Muscle of arm (tissue), 14 donors: Measurements from ENCODE around the gene UNC5A. TPM values are rescaled to one million over a fixed set of nuclear protein-coding genes. Genes with fewer than 3 reads are reported as not detected.

Experiments used
- DNase-seq: peaks from one replicate; pipeline ENCODE4 v3.0.0-alpha.2; 2013
- long read RNA-seq, 11 donors: transcript quantifications; one replicate each; lab custom pipeline, GENCODE V29; 2026
- polyA plus RNA-seq, 12 donors: library from polyadenylated mRNA; unstranded; fragments of 120-200 nt; gene quantifications; one replicate each; pipeline ENCODE4 v1.2.1, GENCODE V29; 2013; ENCODE audit not compliant: insufficient read length in 12 of 12

The UNC5A gene
- 1 to 10 TPM in 8 of 12 donors, under 1 TPM in 2, not detected in 2; 0.67 to 1.8 (median 1.3) TPM for polyA plus RNA-seq
- long read RNA-seq, donor 1 = 0 reads
- long read RNA-seq, donor 2 = 0 reads
- long read RNA-seq, donor 3 = 0 reads
- long read RNA-seq, donor 4 = 0 reads
- long read RNA-seq, donor 5 = 0 reads
- long read RNA-seq, donor 6 = 0 reads
- long read RNA-seq, donor 7 = 0 reads
- long read RNA-seq, donor 8, partial matches to known transcripts = 0 of 1 reads
- long read RNA-seq, donor 8, other reads (novel, unspliced or antisense) = 0 of 1 reads
- long read RNA-seq, donor 9 = 0 reads
- long read RNA-seq, donor 10 = 0 reads
- long read RNA-seq, donor 11 = 0 reads

GRCh38 chr5:176810081-176810597 lies at the start of gene UNC5A:
TSS of gene UNC5A (plus strand) at chr5:176810559. CDS start at chr5:176810751, 192 bp downstream.
- peak; percentile 30 for DNase-seq

GRCh38 chr5:176761755-176762154 lies 48.6 kb upstream of the UNC5A start:
- no peak for DNase-seq

DNA sequence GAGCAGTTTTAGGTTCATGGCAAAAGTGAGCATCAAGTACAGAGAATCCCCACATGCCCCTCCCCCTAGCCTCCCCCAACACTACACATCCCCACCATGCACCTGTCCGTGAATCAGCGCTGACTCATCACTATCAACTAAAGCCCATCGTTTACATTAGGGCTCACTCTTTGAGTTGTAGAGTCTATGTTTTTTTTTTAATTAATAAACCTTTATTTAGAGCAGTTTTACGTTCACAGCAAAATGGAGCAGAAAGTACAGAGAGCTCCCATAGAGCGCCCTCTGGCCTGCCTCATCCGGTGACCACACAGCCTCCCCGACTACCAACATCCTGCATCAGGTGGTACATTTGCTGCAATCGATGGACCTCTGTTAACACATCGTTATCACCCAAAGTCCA lies 47.9 kb upstream of the UNC5A start:
- DNase-seq = no peak

DNA sequence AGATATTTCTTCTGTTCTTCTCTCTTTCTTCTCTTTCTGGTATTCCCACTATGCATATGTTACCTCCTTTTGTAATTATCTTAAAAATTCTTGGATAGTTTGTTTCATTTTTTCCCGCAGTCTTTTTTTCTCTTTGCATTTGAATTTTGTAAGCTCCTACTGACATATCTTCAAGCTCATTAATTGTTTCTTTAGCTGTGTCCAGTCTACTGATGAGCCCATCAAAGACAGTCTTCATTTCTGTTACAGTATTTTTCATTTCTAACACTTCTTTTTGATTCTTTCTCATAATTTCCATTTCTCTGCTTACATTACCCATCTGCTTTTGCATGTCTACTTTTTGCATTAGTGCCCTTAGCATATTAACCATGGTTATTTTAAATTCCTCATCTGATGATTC lies 44.7 kb upstream of the UNC5A start:
- no peak for DNase-seq

DNA sequence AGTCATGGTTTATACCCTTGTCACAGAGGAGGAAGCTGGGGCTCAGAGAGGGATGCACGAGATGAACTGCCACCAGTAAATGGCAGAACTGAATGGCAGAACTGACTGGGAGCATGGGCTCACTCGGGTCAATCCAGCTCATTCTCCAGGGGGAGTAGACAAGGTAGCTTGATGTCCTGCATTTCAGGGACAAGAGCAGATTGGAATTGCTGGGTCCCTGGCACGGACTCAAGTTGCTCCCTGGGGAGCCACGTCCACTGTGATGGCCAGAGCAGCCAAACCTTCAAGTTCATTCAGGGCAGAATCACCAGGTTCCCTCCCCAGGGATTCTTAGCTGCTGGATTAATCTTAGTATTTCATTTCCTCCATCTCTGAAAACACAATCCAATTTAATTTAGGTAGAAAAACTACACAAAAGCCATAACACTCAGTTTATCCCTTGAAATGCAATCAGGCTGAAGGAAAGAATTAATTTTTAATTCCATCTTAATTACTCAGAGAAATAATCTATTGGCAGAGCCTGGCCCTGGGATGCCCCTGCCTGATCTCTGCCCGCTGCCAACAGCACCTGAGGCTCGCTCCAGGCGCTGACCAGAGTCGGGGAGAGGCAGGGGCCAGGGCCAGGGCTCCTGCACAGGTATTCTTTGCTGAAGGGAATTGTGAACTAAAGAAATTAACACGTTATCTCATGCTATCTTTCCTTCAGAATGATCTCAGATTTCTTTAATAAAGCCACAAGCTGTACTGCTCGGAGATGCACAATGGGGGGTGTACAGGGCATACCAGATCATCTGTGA lies 42.0 kb upstream of the UNC5A start:
- no peak for DNase-seq

- no peak for DNase-seq
Observed at GRCh38 chr5:176769911-176770310, 40.4 kb upstream of the UNC5A start.

- no peak for DNase-seq
Observed at GRCh38 chr5:176770431-176770830, 39.9 kb upstream of the UNC5A start.

DNA sequence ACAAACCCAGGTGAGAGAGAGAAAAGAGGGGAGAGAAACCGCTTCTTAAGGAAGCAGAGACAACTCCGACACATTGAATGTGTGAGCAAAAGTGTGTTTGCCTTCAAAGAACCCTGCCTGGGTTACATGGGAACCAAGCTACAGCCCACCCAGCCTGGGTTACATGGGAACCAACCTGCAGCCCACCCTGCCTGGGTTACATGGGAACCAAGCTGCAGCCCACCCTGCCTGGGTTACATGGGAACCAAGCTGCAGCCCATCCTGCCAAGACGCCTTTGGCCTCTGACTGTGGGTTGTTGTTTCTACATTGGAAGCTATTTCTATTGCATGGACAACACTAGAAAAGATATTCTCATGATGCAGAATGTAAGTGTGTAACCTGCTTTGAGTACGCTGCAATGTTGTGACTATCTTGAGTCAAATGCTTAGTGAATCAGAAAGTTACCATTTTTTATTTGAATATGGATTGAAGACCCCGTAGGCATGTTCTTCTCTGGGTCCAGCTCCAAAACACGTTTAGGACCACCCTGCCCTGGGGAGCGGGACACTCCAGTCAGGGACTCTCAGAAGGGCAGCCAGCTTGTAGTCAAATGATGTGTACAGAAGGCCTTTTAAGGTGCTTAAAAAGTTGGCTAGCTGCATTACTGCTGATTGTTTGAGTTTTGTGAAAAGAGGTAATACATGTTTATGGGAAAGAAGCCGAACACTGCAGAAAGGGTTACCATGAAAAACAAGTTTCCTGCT lies 39.1 kb upstream of the UNC5A start:
- no peak for DNase-seq

DNA sequence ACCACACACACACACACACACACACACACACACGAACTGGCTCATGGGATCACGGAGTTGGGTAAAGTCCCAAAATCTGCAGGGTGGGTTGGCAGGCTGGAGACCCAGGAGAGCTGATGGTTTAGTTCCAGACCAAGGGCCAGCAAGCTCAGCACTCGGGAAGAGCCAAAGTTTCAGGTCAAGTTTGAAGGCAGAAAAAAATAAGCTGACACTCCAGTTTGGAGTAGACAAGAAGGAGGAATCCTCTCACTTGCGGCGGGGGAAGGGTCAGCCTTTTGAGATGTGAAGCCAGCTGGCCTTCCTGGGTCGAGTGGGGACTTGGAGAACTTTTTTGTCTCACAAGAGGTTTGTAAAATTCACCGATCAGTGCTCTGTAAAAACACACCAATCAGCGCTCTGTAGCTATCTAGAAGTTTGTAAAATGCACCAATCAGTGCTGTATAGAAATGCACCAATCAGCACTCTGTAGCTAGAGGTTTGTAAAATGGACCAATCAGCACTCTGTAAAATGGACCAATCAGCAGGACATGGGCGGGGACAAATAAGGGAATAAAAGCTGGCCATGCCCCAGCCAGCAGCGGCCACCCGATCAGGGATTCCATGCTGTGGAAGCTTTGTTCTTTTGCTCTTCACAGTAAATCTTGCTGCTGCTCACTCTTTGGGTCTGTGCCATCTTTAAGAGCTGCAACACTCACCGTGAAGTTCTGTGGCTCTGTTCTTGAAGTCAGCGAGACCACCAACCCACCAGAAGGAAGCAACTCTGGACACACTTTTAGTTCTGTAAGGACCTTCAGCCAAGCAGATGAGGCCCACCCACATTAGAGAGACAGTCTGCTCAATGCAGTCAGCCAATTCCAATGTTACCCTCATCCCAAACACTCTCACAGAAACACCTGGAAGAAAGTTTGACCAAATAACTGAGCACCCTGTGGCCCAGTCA lies 37.8 kb upstream of the UNC5A start:
- no peak for DNase-seq

DNA sequence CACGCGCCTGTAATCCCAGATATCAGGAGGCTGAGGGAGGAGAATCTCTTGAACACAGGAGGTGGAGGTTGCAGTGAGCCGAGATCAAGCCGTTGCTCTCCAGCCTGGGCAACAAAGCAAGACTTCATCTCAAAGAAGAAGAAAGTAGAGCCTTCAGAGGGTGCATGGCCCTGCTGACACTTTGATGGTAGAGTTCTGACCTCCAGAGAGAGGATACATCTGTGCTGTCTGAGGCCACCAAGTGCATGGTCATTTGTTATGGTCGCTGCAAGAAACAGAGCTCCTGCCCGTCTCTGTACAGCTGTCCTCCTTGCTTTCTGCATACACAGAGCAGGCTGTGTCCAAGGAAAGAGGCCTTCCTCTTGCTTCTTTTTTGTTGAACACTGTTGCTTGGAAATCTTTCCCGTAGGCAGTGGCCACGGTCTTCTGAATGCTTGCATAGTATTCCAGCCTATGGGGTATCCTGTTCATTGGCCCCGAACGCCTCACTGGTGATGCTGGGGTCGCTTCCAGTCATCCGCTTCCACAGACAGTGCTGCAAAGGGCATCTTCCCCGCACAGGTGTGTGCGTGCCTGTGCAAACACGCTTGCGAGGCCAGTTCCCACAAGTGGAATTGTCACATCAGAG lies 36.8 kb upstream of the UNC5A start:
- no peak for DNase-seq

DNA sequence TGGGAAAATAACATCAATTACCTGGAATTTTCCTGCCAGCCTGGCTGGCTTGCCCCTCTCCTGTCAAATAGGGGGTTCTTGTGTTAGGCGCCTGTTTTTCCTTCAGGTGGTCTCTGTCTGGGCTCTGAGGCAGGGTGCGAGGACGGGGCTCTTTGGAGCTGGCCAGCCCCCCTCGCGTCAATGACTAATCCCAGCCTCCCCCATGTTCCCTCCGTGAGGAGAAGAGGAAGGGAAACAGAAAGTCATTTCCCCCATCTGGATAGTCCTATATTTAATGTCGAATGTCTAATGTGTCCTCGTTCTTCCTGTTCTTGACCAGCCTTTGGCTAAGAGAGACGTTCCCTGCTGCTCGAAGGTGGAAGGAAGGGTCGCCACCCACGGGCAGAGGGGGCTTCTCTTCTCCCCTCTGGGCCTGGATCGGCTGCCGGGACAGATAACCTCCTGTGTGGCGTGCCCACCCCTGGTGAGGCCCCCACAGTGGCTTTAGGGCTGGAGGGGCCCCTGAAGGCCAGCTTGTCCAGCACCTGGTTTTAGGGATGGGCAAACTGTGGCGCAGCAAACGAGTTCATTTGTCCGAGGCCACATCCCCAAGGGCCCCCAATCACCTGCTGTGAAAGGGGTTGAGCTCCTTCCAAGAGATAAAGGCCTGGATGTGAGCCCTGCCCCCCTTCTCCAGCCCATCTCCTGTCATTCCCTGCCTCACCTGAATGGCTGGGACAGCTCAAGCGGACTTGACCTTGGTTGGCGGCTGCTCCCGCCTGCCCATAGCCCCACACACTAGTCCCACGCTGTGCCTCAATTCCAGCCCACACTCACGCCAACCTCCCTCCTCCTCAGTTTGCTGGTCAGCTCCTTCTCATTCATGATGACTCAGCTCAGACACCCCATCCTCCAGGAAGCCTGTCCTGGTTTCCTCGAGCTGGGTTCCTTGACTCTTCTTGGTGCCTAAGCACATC lies 35.9 kb upstream of the UNC5A start:
- no peak for DNase-seq

DNA sequence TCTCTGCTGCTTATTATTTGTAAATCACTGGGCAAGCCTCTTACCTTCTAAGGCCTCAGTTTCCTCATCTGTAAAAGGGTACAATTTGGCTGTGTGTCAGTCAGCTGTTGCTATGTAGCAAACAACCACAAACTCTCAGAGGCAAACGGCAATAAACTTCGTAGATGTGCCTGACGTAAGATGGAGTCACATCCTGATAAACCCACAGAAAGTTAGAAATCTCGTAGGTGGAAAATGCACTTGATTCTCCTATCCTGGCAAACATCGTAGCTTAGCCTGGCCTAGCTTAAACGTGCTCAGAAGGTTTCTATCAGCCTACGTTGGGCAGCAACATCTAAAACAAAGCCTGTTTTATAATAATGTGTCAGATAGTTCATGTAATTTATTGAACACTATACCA lies 35.0 kb upstream of the UNC5A start:
- DNase-seq = no peak

- DNase-seq = no peak
Observed at GRCh38 chr5:176776141-176776865, 34.1 kb upstream of the UNC5A start.

- no peak for DNase-seq
Observed at GRCh38 chr5:176776916-176777315, 33.4 kb upstream of the UNC5A start.

DNA sequence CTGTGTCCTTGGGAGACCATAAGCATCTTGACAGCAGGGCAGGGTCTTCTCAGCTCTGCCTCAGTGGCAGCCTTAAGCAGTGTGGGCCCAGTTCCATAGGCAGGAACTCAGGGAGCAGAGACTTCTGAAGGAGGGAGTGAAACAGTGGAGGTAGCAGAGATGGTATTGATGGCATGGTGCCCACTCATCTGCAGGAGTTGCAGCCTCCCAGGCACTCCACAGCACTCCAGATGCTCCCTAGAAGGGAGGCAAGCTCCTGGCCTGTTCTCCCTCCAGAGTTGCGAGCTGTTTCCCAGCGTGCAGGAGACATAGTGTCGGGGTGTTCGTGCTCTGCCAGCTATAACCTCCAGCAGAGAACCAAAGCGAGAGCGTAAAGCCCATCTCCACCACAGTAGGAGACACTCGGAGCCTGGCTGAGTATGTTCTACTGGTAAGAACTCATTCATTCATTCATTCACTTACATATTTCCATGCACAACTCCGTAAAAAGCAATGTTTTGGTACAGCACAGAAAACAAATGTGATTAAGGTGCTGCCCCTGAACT lies 31.4 kb upstream of the UNC5A start:
- no peak for DNase-seq

- no peak for DNase-seq
Observed at GRCh38 chr5:176779537-176779936, 30.8 kb upstream of the UNC5A start.

DNA sequence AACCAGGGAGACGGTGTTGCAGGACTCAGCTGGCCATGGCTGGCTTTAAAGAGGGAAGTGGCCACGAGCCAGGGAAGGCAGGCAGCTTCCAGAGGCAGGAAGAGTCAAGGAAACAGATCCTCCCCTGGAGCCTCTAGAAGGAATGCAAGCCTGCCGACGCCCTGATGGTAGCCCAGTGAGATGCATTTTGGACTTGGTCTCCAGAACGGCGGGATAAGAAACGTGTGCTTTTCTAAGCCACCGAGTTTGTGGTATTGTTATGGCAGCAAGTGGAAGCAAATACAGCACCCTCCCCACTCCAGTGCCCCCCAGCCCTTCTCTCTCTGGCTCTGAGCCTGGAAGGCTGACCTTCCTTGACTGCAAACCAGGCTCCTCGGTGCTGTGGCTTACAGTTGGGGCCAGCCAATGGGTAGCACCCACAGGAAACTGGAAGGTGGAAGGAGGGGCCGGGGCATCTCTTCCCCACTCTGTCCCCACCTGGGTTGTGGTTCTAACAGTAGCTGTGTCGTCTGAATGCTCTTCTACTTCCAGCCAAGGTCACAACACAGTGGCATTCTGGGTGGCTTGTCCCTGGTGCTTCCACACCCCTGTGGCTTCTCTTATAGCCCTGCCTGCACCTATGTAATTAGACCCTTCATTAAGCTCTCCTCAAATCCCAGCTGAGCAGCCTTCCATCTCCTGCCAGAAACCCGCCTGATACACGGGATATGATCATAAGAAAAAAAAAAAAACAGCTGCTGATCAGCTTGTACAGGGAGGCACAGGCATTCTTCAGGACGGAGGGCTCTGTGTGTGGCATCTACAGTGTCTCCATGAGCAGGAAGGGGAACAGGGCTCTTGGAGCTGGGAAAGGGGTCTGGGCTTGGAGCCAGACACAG lies 29.9 kb upstream of the UNC5A start:
- DNase-seq = no peak

DNA sequence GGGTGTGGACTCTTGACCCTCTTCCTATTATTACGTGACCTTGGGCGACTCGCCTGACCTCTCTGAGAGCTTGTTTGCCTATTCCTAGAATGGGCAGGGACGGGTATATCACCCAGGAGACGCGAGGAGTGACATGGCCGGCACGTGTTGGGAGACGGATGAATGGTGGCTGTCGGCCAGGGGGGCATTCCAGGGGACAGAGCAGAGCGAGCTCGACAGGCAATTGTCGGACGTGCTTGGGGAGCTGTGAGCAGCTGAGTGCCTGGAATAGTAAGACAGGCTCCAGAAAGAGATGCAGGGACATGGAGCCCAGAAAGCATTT lies 29.3 kb upstream of the UNC5A start:
- DNase-seq = peak; percentile 45
